IPS-20b (cell line): ENCODE results near the gene DLG2.

Experiments used
- H3K27ac ChIP-seq: one replicate; pipeline ENCODE4 v1.5.1; 2013; ENCODE audit warnings: low read length
- H3K27me3 ChIP-seq: 2 replicates; pipeline ENCODE4 v1.6.1; 2013; ENCODE audit warnings: mild to moderate bottlenecking, low read length, inconsistent platforms; ENCODE audit not compliant: insufficient read depth
- H3K36me3 ChIP-seq: 2 replicates; pipeline ENCODE4 v1.6.1; 2013; ENCODE audit warnings: low read depth, mild to moderate bottlenecking, inconsistent platforms, low read length, moderate library complexity; ENCODE audit not compliant: insufficient read depth
- H3K4me1 ChIP-seq: 2 replicates; pipeline ENCODE4 v1.6.1; 2013; ENCODE audit warnings: mild to moderate bottlenecking, control low read depth, inconsistent platforms, low read length, moderate library complexity; ENCODE audit not compliant: insufficient read depth
- H3K4me3 ChIP-seq: 2 replicates; pipeline ENCODE4 v1.5.1; 2013; ENCODE audit warnings: mild to moderate bottlenecking, low read length, inconsistent platforms
- H3K9ac ChIP-seq: 2 replicates; pipeline ENCODE4 v1.6.1; 2013; ENCODE audit warnings: low read depth, mild to moderate bottlenecking, inconsistent platforms, low read length, moderate library complexity
- H3K9me3 ChIP-seq: 2 replicates; pipeline ENCODE4 v1.6.1; 2013; ENCODE audit warnings: mild to moderate bottlenecking, low read depth, low read length, inconsistent platforms; ENCODE audit not compliant: insufficient read depth

Gene DLG2

GRCh38 chr11:84232511-84232910 is 1394.6 kb downstream of the DLG2 start:
- H3K4me3 ChIP-seq, result no peak overlapping the region
- no peaks in the 10 kb centered on the region for H3K9me3 ChIP-seq
- H3K36me3 ChIP-seq, result no peaks in the 10 kb centered on the region
- H3K4me1 ChIP-seq, result peaks cover 10% of the 10 kb centered on the region
- no peaks in the 10 kb centered on the region for H3K27me3 ChIP-seq
- no peak overlapping the region for H3K9ac ChIP-seq
- H3K27ac ChIP-seq, result no peak overlapping the region

GRCh38 chr11:84230402-84230801 is 1396.7 kb downstream of the DLG2 start:
- peaks cover 9% of the 10 kb centered on the region for H3K4me1 ChIP-seq
- no peaks in the 10 kb centered on the region for H3K9me3 ChIP-seq
- no peak overlapping the region for H3K4me3 ChIP-seq
- H3K27ac ChIP-seq, result no peak overlapping the region
- no peak overlapping the region for H3K9ac ChIP-seq
- H3K36me3 ChIP-seq, result no peaks in the 10 kb centered on the region
- no peaks in the 10 kb centered on the region for H3K27me3 ChIP-seq

- Histone ChIP-seq H3K27me3 (no peaks in the 10 kb centered on the region), H3K4me1 (no peaks in the 10 kb centered on the region), H3K9ac (no peak overlapping the region), H3K9me3 (no peaks in the 10 kb centered on the region), H3K4me3 (no peak overlapping the region), H3K36me3 (no peaks in the 10 kb centered on the region), H3K27ac (no peak overlapping the region)
These were observed 1399.0 kb downstream of the DLG2 start for GRCh38 chr11:84227970-84228665.

GRCh38 chr11:84224042-84224441 is 1403.1 kb downstream of the DLG2 start:
- Histone ChIP-seq H3K36me3 (no peaks in the 10 kb centered on the region), H3K27me3 (no peaks in the 10 kb centered on the region), H3K9me3 (no peaks in the 10 kb centered on the region), H3K9ac (no peak overlapping the region), H3K4me1 (no peaks in the 10 kb centered on the region), H3K27ac (no peak overlapping the region), H3K4me3 (no peak overlapping the region)

GRCh38 chr11:84218318-84218717 is 1408.8 kb downstream of the DLG2 start:
- no peaks in the 10 kb centered on the region for H3K36me3 ChIP-seq
- H3K4me3 ChIP-seq, result no peak overlapping the region
- H3K27me3 ChIP-seq, result no peaks in the 10 kb centered on the region
- no peak overlapping the region for H3K27ac ChIP-seq
- H3K9me3 ChIP-seq, result no peaks in the 10 kb centered on the region
- H3K4me1 ChIP-seq, result no peaks in the 10 kb centered on the region
- H3K9ac ChIP-seq, result no peak overlapping the region

GRCh38 chr11:84215672-84216071 is 1411.5 kb downstream of the DLG2 start:
- H3K9me3 ChIP-seq, result no peaks in the 10 kb centered on the region
- no peak overlapping the region for H3K27ac ChIP-seq
- H3K27me3 ChIP-seq, result no peaks in the 10 kb centered on the region
- H3K4me1 ChIP-seq, result no peaks in the 10 kb centered on the region
- no peak overlapping the region for H3K4me3 ChIP-seq
- no peak overlapping the region for H3K9ac ChIP-seq
- no peaks in the 10 kb centered on the region for H3K36me3 ChIP-seq

- H3K9ac ChIP-seq, result no peak overlapping the region
- H3K4me1 ChIP-seq, result no peaks in the 10 kb centered on the region
- no peaks in the 10 kb centered on the region for H3K36me3 ChIP-seq
- H3K27ac ChIP-seq, result no peak overlapping the region
- no peak overlapping the region for H3K4me3 ChIP-seq
- no peaks in the 10 kb centered on the region for H3K9me3 ChIP-seq
- no peaks in the 10 kb centered on the region for H3K27me3 ChIP-seq
These were observed 1412.6 kb downstream of the DLG2 start for GRCh38 chr11:84214557-84214956.

GRCh38 chr11:84212468-84213390 is 1414.4 kb downstream of the DLG2 start:
- H3K27ac ChIP-seq, result no peak overlapping the region
- no peaks in the 10 kb centered on the region for H3K9me3 ChIP-seq
- no peak overlapping the region for H3K4me3 ChIP-seq
- H3K36me3 ChIP-seq, result no peaks in the 10 kb centered on the region
- H3K9ac ChIP-seq, result no peak overlapping the region
- no peaks in the 10 kb centered on the region for H3K4me1 ChIP-seq
- no peaks in the 10 kb centered on the region for H3K27me3 ChIP-seq

- no peaks in the 10 kb centered on the region for H3K9me3 ChIP-seq
- no peak overlapping the region for H3K9ac ChIP-seq
- H3K4me1 ChIP-seq, result no peaks in the 10 kb centered on the region
- H3K4me3 ChIP-seq, result no peak overlapping the region
- no peaks in the 10 kb centered on the region for H3K36me3 ChIP-seq
- no peak overlapping the region for H3K27ac ChIP-seq
- no peaks in the 10 kb centered on the region for H3K27me3 ChIP-seq
These were observed 1415.2 kb downstream of the DLG2 start for GRCh38 chr11:84211896-84212295.

- Histone ChIP-seq H3K36me3 (no peaks in the 10 kb centered on the region), H3K4me3 (no peak overlapping the region), H3K9me3 (no peaks in the 10 kb centered on the region), H3K27ac (no peak overlapping the region), H3K9ac (no peak overlapping the region), H3K4me1 (no peaks in the 10 kb centered on the region), H3K27me3 (no peaks in the 10 kb centered on the region)
These were observed 1432.4 kb downstream of the DLG2 start for GRCh38 chr11:84194696-84195095.

- Histone ChIP-seq H3K36me3 (no peaks in the 10 kb centered on the region), H3K4me3 (no peak overlapping the region), H3K9me3 (no peaks in the 10 kb centered on the region), H3K27ac (no peak overlapping the region), H3K9ac (no peak overlapping the region), H3K4me1 (no peaks in the 10 kb centered on the region), H3K27me3 (no peaks in the 10 kb centered on the region)
These were observed 1433.4 kb downstream of the DLG2 start for GRCh38 chr11:84193706-84194105.

- H3K4me1 ChIP-seq, result no peaks in the 10 kb centered on the region
- no peak overlapping the region for H3K9ac ChIP-seq
- no peak overlapping the region for H3K27ac ChIP-seq
- no peaks in the 10 kb centered on the region for H3K27me3 ChIP-seq
- H3K4me3 ChIP-seq, result no peak overlapping the region
- H3K9me3 ChIP-seq, result no peaks in the 10 kb centered on the region
- H3K36me3 ChIP-seq, result no peaks in the 10 kb centered on the region
These were observed 1438.6 kb downstream of the DLG2 start for GRCh38 chr11:84188521-84188920.
